Hepatocyte (in vitro differentiated cells): Measurements from ENCODE around the gene CD34. TPM values are rescaled to one million over a fixed set of nuclear protein-coding genes. Genes with fewer than 3 reads are reported as not detected.

Source experiments
- DNase-seq: peaks from one replicate; pipeline ENCODE4 v3.0.0-alpha.2; 2016; ENCODE audit warnings: low spot score
- H2AFZ ChIP-seq: fragments of 200-600 bp; sonication (generic); 2 replicates; pipeline ENCODE4 v1.6.0; 2016; ENCODE audit warnings: antibody characterized with exemption, mild to moderate bottlenecking
- H3K27ac ChIP-seq: fragments of 200-600 bp; sonication (generic); 2 replicates; pipeline ENCODE4 v1.5.1; 2016; ENCODE audit warnings: mild to moderate bottlenecking
- H3K27me3 ChIP-seq: fragments of 200-600 bp; sonication (generic); 2 replicates; pipeline ENCODE4 v1.6.1; 2016
- H3K36me3 ChIP-seq: fragments of 200-600 bp; sonication (generic); replicated peaks from 2 replicates; pipeline ENCODE4 v1.5.1; 2016; ENCODE audit warnings: low read depth; ENCODE audit not compliant: insufficient read depth
- H3K4me1 ChIP-seq: fragments of 200-600 bp; sonication (generic); 2 replicates; pipeline ENCODE4 v1.5.1; 2016; ENCODE audit warnings: mild to moderate bottlenecking, moderate library complexity; ENCODE audit not compliant: insufficient read depth
- H3K4me2 ChIP-seq: fragments of 200-600 bp; sonication (generic); 2 replicates; pipeline ENCODE4 v1.6.0; 2016
- H3K4me3 ChIP-seq: fragments of 200-600 bp; sonication (generic); 2 replicates; pipeline ENCODE4 v1.5.1; 2016; ENCODE audit warnings: mild to moderate bottlenecking
- H3K79me2 ChIP-seq: fragments of 200-600 bp; sonication (generic); 2 replicates; pipeline ENCODE4 v1.6.0; 2017; ENCODE audit warnings: mild to moderate bottlenecking
- H3K9me2 ChIP-seq: fragments of 200-600 bp; sonication (generic); replicated peaks from 2 replicates; pipeline ENCODE4 v1.6.0; 2017; ENCODE audit warnings: mild to moderate bottlenecking; ENCODE audit not compliant: insufficient read depth
- H3K9me3 ChIP-seq: fragments of 200-600 bp; sonication (generic); 2 replicates; pipeline ENCODE4 v1.5.1; 2016; ENCODE audit warnings: low read depth, mild to moderate bottlenecking
- H4K20me1 ChIP-seq: fragments of 200-600 bp; sonication (generic); 2 replicates; pipeline ENCODE4 v1.6.0; 2016; ENCODE audit warnings: mild to moderate bottlenecking; ENCODE audit not compliant: insufficient read depth, poor library complexity, severe bottlenecking
- EZH2 ChIP-seq: fragments of 200-600 bp; sonication (generic); IDR thresholded peaks from 2 replicates; pipeline ENCODE4 v1.6.1; 2016; ENCODE audit warnings: antibody characterized with exemption, mild to moderate bottlenecking, borderline replicate concordance
- EZH2phosphoT487 ChIP-seq: fragments of 200-600 bp; sonication (generic); IDR thresholded peaks from one replicate; pipeline ENCODE4 v1.6.1; 2018; ENCODE audit warnings: antibody characterized with exemption, mild to moderate bottlenecking, low read depth, moderate library complexity; ENCODE audit not compliant: unreplicated experiment, severe bottlenecking
- WGBS: methylation state at CpG from one replicate; pipeline ENCODE4 v1.1.6; 2016; ENCODE audit warnings: low lambda C conversion rate; ENCODE audit errors: missing lambda C conversion rate; 5-methylcytosine and 5-hydroxymethylcytosine counted together
- polyA plus RNA-seq: library from polyadenylated mRNA; unstranded; fragments of >200 nt; fragmentation: Nextera tagmentation; extraction: Ambion mirVana; gene quantifications from 2 replicates; pipeline ENCODE4 v1.2.1, GENCODE V29; 2016
- total RNA-seq: library from RNA; depleted of rRNA; stranded (reverse); fragments of >200 nt; gene quantifications from 2 replicates; pipeline ENCODE4 v1.2.3, GENCODE V29; 2014
- TF ChIP-seq, protein P1 (sequence below): fragments of 200-600 bp; sonication (generic); IDR thresholded peaks from 2 replicates; pipeline ENCODE4 v1.5.1; 2016; ENCODE audit warnings: antibody characterized with exemption, mild to moderate bottlenecking; ENCODE audit not compliant: poor library complexity

The CD34 gene
- total and polyA plus RNA-seq, 2 experiments from 2014 or later = 0.90 to 2.4 TPM

- TF ChIP-seq EZH2phosphoT487 (no peak), EZH2 (no peak)
- TF ChIP-seq, protein P1, sequence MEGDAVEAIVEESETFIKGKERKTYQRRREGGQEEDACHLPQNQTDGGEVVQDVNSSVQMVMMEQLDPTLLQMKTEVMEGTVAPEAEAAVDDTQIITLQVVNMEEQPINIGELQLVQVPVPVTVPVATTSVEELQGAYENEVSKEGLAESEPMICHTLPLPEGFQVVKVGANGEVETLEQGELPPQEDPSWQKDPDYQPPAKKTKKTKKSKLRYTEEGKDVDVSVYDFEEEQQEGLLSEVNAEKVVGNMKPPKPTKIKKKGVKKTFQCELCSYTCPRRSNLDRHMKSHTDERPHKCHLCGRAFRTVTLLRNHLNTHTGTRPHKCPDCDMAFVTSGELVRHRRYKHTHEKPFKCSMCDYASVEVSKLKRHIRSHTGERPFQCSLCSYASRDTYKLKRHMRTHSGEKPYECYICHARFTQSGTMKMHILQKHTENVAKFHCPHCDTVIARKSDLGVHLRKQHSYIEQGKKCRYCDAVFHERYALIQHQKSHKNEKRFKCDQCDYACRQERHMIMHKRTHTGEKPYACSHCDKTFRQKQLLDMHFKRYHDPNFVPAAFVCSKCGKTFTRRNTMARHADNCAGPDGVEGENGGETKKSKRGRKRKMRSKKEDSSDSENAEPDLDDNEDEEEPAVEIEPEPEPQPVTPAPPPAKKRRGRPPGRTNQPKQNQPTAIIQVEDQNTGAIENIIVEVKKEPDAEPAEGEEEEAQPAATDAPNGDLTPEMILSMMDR = no peak
- Histone ChIP-seq H3K27ac (no peak overlapping the region), H3K36me3 (no peaks in the 10 kb centered on the region), H3K79me2 (peaks cover 18% of the 10 kb centered on the region), H3K4me3 (no peak overlapping the region), H3K9me3 (no peaks in the 10 kb centered on the region), H3K4me2 (no peak overlapping the region), H4K20me1 (peaks cover 2% of the 10 kb centered on the region), H3K9me2 (no peaks in the 10 kb centered on the region), H3K4me1 (peaks cover 3% of the 10 kb centered on the region), H2AFZ (no peak overlapping the region), H3K27me3 (no peaks in the 10 kb centered on the region)
- WGBS = 83% methylated on average over 1 of the region's 1 CpG
- no peak for DNase-seq
Observed at GRCh38 chr1:207858281-207858680, 52.6 kb downstream of the CD34 start.

- Histone ChIP-seq H2AFZ (no peak overlapping the region), H3K4me1 (peaks cover 7% of the 10 kb centered on the region), H3K4me2 (no peak overlapping the region), H3K27me3 (no peaks in the 10 kb centered on the region), H3K79me2 (peaks cover 18% of the 10 kb centered on the region), H3K9me2 (no peaks in the 10 kb centered on the region), H4K20me1 (peaks cover 2% of the 10 kb centered on the region), H3K27ac (no peak overlapping the region), H3K36me3 (no peaks in the 10 kb centered on the region), H3K4me3 (no peak overlapping the region), H3K9me3 (no peaks in the 10 kb centered on the region)
- TF ChIP-seq EZH2phosphoT487 (no peak), EZH2 (no peak)
- TF ChIP-seq, protein P1 = no peak
- 90% methylated on average over 7 of the region's 7 CpGs for WGBS
- no peak for DNase-seq
Observed at GRCh38 chr1:207857447-207857846, 53.5 kb downstream of the CD34 start.

- Histone ChIP-seq H3K4me3 (no peak overlapping the region), H3K9me2 (no peaks in the 10 kb centered on the region), H3K4me2 (no peak overlapping the region), H2AFZ (no peak overlapping the region), H3K36me3 (no peaks in the 10 kb centered on the region), H3K79me2 (peaks cover 18% of the 10 kb centered on the region), H3K9me3 (no peaks in the 10 kb centered on the region), H3K4me1 (peaks cover 7% of the 10 kb centered on the region), H4K20me1 (peaks cover 2% of the 10 kb centered on the region), H3K27me3 (no peaks in the 10 kb centered on the region), H3K27ac (no peak overlapping the region)
- DNase-seq = no peak
- 95% methylated on average over 1 of the region's 1 CpG for WGBS
- TF ChIP-seq, protein P1 = no peak
- TF ChIP-seq EZH2phosphoT487 (no peak), EZH2 (no peak)
Observed at GRCh38 chr1:207856276-207857023, 54.5 kb downstream of the CD34 start.

- Histone ChIP-seq H3K36me3 (no peaks in the 10 kb centered on the region), H3K4me1 (peaks cover 7% of the 10 kb centered on the region), H2AFZ (no peak overlapping the region), H3K9me2 (no peaks in the 10 kb centered on the region), H3K4me3 (no peak overlapping the region), H3K27me3 (no peaks in the 10 kb centered on the region), H4K20me1 (peaks cover 2% of the 10 kb centered on the region), H3K4me2 (no peak overlapping the region), H3K9me3 (no peaks in the 10 kb centered on the region), H3K27ac (no peak overlapping the region), H3K79me2 (peaks cover 13% of the 10 kb centered on the region)
- TF ChIP-seq, protein P1 = no peak
- TF ChIP-seq EZH2 (no peak), EZH2phosphoT487 (no peak)
- WGBS = 95% methylated on average over 2 of the region's 2 CpGs
- no peak for DNase-seq
Observed at GRCh38 chr1:207854001-207854400, 56.9 kb downstream of the CD34 start.
